Coronary artery (tissue), 2 donors: ENCODE results near the gene SP140L.

Experiments
- DNase-seq: peaks from one replicate; pipeline ENCODE4 v3.0.0-alpha.2; 2017; ENCODE audit warnings: low spot score
- H3K27ac ChIP-seq, 2 donors: fragments of 200-600 bp; sonication (generic); one replicate each; pipeline ENCODE4 v1.5.1; 2016 to 2019
- H3K4me3 ChIP-seq: fragments of 200-600 bp; sonication (generic); 2 replicates; pipeline ENCODE4 v1.5.1; 2016; ENCODE audit warnings: mild to moderate bottlenecking, moderate library complexity
- CTCF ChIP-seq: fragments of 200-600 bp; sonication (generic); IDR thresholded peaks from one replicate; pipeline ENCODE4 v1.5.1; 2019; ENCODE audit warnings: antibody characterized with exemption

The SP140L gene

GRCh38 chr2:230318190-230319121, 8.5 kb upstream of the SP140L start:
- H3K27ac ChIP-seq: no peak overlapping the region
- TF ChIP-seq CTCF: no peak

GRCh38 chr2:230319211-230319862, 7.7 kb upstream of the SP140L start:
- no peak for DNase-seq
- Histone ChIP-seq H3K27ac (no peak overlapping the region), H3K4me3 (no peak overlapping the region)
- TF ChIP-seq CTCF: no peak

More at GRCh38 chr2:230318190-230319121, 8.5 kb upstream of the SP140L start:
- no peak overlapping the region for H3K4me3 ChIP-seq
- no peak for DNase-seq

GRCh38 chr2:230321031-230321430, 6.0 kb upstream of the SP140L start:
- no peak for TF ChIP-seq CTCF
- no peak overlapping the region for H3K4me3 ChIP-seq
- no peak overlapping the region for H3K27ac ChIP-seq
- no peak for DNase-seq

- no peak overlapping the region for H3K27ac ChIP-seq
- no peak for DNase-seq
- no peak for TF ChIP-seq CTCF
- H3K4me3 ChIP-seq: no peak overlapping the region
Observed at GRCh38 chr2:230322561-230323384, 4.2 kb upstream of the SP140L start.

- Histone ChIP-seq H3K4me3 (no peak overlapping the region), H3K27ac (no peak overlapping the region)
- no peak for DNase-seq
- no peak for TF ChIP-seq CTCF
Observed at GRCh38 chr2:230323385-230324106, 3.4 kb upstream of the SP140L start.

GRCh38 chr2:230324503-230324902, 2.5 kb upstream of the SP140L start:
- Histone ChIP-seq H3K27ac (no peak overlapping the region), H3K4me3 (no peak overlapping the region)
- TF ChIP-seq CTCF: no peak
- no peak for DNase-seq
